Measurements from ENCODE around the gene TTC36.
A peak's percentile ranks its signal among the peaks of the same experiment; 100 is the strongest.
"Not testable (repeated sequence)": the region's sequence is repeated elsewhere in the genome, so short reads cannot be mapped to it uniquely, and the experiment has no call there.

TTC36 gene

GRCh38 chr11:118532852-118533768 lies 5.8 kb downstream of the TTC36 start:
- DNase-seq = no peak

- DNase-seq = no peak
Observed at GRCh38 chr11:118533769-118534729, 6.8 kb downstream of the TTC36 start.

DNA sequence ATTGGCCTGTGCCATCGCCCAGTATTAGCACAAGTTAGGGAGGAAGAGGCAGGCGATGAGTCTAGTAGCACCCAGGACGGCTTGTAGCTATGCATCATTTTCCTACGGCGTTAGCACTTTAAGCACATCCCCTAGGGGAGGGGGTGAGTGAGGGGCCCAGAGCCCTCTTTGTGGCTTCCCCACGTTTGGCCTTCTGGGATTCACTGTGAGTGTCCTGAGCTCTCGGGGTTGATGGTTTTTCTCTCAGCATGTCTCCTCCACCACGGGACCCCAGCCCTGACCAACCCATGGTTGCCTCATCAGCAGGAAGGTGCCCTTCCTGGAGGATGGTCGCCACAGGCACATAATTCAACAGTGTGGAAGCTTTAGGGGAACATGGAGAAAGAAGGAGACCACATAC lies 8.0 kb downstream of the TTC36 start:
- no peak for DNase-seq

DNA sequence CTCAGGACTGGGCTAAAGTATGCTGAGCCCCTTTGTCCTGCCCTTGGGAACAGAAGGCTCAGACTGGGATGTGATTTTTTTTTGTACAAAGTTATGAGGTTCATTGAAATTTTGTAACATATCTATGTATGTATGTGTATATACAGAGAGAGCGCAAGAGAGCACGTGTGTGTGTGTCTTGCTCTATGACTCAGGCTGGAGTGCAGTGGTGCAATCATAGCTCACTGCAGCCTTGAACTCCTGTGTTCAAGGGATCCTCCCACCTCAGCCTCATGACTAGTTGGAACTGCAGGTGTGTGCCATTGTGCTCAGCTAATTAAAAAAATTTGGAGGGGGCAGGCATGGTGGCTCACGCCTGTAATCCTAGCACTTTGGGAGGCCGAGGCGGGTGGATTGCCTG lies 9.5 kb downstream of the TTC36 start:
- no peak for DNase-seq

DNA sequence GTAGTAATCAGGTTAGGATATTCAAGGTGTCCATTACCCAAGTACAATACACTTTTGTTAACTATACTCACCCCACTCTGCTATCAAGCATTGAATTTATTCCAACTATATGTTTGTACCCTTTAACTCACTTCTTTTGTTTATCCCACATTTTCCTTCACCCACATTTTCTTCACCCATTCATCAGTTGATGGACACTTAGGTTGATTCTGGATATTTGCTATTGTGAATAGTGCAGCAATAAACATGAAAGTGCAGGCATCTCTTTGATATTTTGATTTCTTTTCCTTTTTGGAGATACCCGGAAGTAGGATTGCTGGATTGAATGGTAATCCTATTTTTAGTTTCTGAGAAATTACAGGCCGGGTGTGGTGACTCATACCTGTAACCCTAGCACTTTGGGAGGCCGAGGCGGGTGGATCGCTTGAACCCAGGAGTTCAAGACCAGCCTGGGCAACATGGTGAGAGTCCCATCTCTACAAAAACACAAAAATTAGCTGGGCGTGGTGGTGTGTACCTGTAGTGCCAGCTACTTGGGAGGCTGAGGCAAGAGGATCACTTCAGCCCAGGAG lies 10.2 kb downstream of the TTC36 start:
- no peak for DNase-seq

- DNase-seq = no peak
Observed at GRCh38 chr11:118544010-118544646, 16.9 kb downstream of the TTC36 start.

DNA sequence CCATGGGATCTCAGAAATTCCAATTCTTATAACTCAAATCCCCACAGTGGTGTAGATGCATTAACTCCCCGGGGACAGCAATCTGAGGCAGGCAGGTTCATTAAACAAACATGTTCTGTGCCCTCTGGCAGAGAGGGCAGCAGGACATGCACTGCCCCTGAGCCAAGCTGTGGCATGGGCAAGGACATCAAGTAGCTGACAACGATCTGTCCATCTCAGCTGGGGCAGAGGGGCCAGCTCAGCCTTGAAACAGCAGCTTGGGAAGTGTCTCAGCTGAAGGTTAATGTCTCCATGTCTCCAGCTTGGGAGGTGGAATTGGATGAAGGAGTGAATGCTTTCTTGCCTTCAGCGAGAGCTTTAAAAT lies 17.4 kb downstream of the TTC36 start:
- DNase-seq = no peak

DNA sequence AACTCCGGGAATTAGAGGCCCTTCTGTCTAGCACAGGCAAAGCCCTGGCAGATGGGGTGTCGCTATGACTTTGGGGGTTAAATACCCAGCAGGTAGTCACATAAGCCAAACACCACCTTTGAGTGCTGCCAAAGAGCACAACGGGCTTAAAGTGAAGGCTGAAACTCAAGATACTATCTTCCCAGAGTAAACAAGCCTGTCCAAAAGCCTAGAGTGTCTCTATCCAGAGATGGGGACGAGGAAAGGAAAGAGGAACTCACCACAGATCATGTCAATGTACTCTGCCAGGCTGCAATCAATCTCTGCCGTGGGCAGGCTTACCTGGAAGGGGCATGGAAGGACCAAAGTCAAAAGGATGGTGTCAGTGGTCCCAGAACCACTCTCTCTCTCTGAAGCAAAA lies 18.3 kb downstream of the TTC36 start:
- DNase-seq = no peak

DNA sequence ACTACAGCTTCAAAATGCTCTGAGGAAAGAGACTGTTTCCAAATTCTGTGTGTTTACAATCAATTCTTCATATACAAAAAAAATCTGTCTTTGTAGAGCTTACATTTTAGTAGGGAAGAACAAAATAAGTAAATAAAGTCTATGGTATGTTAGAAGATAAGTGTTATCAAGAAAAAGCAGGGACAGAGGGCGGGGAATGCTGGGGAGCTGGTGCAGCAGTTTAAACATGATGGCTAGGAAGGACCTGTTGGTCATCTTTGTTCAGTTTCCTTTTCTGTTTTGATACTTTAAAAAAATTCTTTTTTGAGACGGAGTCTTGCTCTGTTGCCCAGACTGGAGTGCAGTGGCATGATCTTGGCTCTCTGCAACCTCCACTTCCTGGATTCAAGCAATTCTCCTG lies 19.9 kb downstream of the TTC36 start:
- no peak for DNase-seq

GRCh38 chr11:118552341-118552740 lies 25.1 kb downstream of the TTC36 start:
- DNase-seq = no peak

DNA sequence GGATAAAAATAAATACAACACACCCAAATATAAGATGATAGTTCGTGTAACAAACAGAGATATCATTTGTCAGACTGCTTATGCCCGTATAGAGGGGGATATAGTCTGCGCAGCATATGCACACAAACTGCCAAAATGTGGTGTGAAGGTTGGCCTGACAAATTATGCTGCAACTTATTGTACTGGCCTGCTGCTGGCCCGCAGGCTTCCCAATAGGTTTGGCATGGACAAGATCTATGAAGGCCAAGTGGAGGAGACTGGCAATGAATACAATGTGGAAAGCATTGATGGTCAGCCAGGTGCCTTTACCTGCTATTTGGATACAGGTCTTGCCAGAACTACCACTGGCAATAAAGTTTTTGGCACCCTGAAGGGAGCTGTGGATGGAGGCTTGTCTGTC lies 33.5 kb downstream of the TTC36 start:
- DNase-seq = no peak

DNA sequence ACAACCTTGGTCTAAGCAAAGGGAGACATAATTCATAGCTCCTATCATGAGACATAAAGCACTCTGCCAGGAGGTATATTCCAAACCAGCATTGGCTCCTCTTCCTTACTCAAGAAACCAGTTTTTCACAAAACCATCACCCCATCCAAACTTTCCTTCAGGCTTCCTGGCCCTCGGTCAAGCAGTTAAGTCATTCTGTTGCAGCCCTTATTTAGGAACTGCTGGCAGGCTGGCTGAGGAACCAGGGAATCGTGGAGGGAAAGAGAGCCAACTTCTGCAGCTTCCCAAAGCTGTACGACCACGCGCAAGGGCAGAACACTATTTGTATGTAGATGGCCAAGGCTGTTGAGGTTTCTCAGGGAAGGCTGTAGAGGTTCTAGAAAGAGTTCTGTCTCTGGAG lies 37.8 kb downstream of the TTC36 start:
- no peak for DNase-seq

GRCh38 chr11:118569670-118570069 lies 42.4 kb downstream of the TTC36 start:
- DNase-seq = no peak

DNA sequence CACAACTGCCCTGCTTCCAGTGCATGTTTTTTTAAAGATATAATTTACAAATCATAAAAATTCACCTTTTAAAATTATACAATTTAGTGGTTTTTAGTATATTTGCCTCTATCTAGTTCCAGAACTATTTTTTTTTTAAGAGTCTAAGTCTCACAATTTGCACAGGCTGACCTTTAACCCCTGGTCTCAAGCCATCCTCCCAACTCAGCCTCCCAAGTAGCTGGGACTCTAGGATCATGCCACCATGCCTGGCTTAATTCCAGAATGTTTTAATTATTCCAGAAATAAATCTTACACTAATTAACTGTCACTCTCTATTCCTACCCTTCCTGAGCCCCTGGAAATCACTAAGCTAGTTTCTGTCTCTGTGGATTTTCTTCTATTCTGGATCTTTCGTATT lies 43.5 kb downstream of the TTC36 start:
- no peak for DNase-seq

DNA sequence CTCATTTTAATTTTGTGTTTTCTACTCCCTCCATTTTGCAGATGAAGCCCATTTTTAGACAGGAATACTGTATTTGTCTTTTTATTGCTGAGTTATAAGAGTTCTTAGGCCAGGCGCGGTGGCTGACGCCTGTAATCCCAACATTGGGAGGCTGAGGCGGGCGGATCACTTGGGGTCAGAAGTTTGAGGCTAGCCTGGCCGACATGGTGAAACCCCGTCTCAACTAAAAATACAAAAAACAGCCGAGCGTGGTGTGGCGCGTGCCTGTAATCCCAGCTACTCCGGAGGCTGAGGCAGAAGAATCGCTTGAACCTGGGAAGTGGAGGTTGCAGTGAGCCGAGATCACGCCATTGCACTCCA lies 44.4 kb downstream of the TTC36 start:
- not testable (repeated sequence) for DNase-seq

GRCh38 chr11:118572061-118572980 lies 45.0 kb downstream of the TTC36 start, which contains the start of gene ARCN1:
Gene ARCN1, plus strand, starts transcription at chr11:118572409. Its CDS starts 139 bp downstream, at chr11:118572548.
- DNase-seq = peak; percentile 82

DNA sequence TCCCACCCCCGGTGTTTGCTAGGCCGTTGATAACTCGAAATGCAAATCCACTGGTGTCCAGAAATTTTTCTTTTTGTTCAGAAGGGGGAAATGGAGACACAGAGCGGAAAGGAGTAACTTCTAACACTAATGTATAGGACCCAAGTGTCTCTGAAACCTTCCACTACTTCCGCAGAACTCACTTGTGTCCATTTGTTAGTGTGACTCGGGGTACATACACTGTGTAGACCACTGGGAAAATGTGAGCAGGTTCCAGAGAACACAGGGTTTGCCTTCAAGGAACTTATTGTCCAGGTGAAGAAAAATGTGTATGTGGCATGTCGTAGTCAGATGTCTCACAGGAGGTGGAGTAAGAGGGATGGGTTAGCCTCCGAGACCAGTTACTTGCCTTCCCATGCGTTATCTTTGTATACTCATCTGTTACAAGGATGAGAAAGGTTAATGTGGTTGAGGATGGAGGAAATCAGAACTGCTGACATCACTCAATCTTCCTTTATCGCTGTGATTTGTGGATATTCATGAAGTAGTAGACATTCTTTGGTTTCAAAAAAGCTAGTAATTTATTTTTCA lies 45.8 kb downstream of the TTC36 start:
- DNase-seq = peak; percentile 13

DNA sequence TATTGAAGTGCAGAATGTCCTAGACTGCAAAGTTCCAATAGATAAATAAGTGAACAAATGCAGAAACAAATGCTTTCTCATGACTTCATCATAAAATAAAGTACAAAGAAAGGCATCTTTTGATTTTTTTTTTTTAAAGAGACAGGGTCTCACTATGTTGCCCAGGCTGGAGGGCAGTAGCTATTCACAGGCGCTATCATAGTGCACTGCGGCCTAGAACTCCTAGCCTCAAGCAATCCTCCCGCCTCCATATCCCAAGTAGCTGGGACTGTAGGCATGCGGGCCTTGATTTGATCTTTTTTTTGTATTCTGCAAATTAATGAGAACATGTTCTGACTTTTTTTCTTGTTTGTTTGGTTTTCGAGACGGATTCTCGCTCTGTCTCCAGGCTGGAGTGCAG lies 47.4 kb downstream of the TTC36 start:
- no peak for DNase-seq

DNA sequence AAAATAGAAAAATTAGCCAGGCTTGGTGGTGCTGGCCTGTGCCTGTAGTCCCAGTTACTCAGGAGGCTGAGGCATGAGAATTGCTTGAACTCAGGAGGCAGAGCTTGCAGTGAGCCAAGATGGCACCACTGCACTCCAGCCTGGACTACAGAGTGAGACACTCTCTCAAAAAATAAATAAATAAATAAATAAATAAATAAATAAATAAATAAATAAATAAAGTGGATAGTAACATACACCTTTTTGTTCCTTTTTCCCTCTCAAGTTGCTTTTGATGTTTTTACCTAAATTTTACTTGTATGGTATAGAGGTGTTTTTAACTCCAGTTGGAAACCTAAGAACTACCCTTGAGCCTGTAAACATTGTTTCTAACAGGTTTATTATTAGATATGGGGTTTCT lies 50.7 kb downstream of the TTC36 start:
- DNase-seq = not testable (repeated sequence)
